Large intestine (tissue), 3 donors: Measurements from ENCODE around the gene IL6. TPM values are rescaled to one million over a fixed set of nuclear protein-coding genes. Genes with fewer than 3 reads are reported as not detected.
"Not testable (repeated sequence)": the region's sequence is repeated elsewhere in the genome, so short reads cannot be mapped to it uniquely, and the experiment has no call there.

Experiments used
- DNase-seq, 2 donors: peaks; one replicate each; pipeline versions ENCODE4 v3.0.0 to v3.0.0-alpha.2; 2013
- H3K27ac ChIP-seq: one replicate; pipeline ENCODE4 v1.5.1; 2013; ENCODE audit warnings: low read length
- H3K27me3 ChIP-seq: 2 replicates; pipeline ENCODE4 v1.6.1; 2013; ENCODE audit warnings: low read length; ENCODE audit not compliant: control insufficient read depth, insufficient read depth
- H3K36me3 ChIP-seq: 2 replicates; pipeline ENCODE4 v1.6.1; 2013; ENCODE audit warnings: low read length; ENCODE audit not compliant: control insufficient read depth, insufficient read depth
- H3K4me1 ChIP-seq: one replicate; pipeline ENCODE4 v1.6.1; 2013; ENCODE audit warnings: low read length; ENCODE audit not compliant: control insufficient read depth, insufficient read depth
- H3K4me3 ChIP-seq: one replicate; pipeline ENCODE4 v1.5.1; 2013; ENCODE audit warnings: low read length
- H3K9me3 ChIP-seq: one replicate; pipeline ENCODE4 v1.6.1; 2013; ENCODE audit warnings: mild to moderate bottlenecking, low read depth, low read length, moderate library complexity; ENCODE audit not compliant: control insufficient read depth
- WGBS: methylation state at CpG from one replicate; pipeline ENCODE4 v1.1.5; 2013; ENCODE audit warnings: low lambda C conversion rate; ENCODE audit not compliant: insufficient coverage; 5-methylcytosine and 5-hydroxymethylcytosine counted together
- polyA plus RNA-seq: library from polyadenylated mRNA; unstranded; fragments of 120-200 nt; gene quantifications from one replicate; pipeline ENCODE4 v1.2.1, GENCODE V29; 2013

The IL6 gene
- polyA plus RNA-seq, 1 donor, result 2.1 TPM

- H3K36me3 ChIP-seq, H3K27ac ChIP-seq, H3K4me1 ChIP-seq, H3K9me3 ChIP-seq, H3K27me3 ChIP-seq, DNase-seq, H3K4me3 ChIP-seq: not testable (repeated sequence)
- no CpG with 5 or more reads among the region's 17 CpGs for WGBS
Measured at GRCh38 chr7:22703978-22704610, 22.9 kb upstream of the IL6 start.

- not testable (repeated sequence) for H3K36me3 ChIP-seq
- no CpG with 5 or more reads among the region's 6 CpGs for WGBS
Measured at GRCh38 chr7:22704722-22705121, 22.3 kb upstream of the IL6 start.

GRCh38 chr7:22705874-22706273 is 21.1 kb upstream of the IL6 start:
- WGBS, result 94% methylated on average over 4 of the region's 7 CpGs
- DNase-seq, H3K27ac ChIP-seq, H3K4me3 ChIP-seq, H3K4me1 ChIP-seq, H3K27me3 ChIP-seq, H3K36me3 ChIP-seq, H3K9me3 ChIP-seq: not testable (repeated sequence)

More at GRCh38 chr7:22704722-22705121, 22.3 kb upstream of the IL6 start:
- not testable (repeated sequence) for H3K4me3 ChIP-seq, DNase-seq, H3K9me3 ChIP-seq, H3K4me1 ChIP-seq, H3K27me3 ChIP-seq, H3K27ac ChIP-seq

- not testable (repeated sequence) for H3K4me1 ChIP-seq, H3K4me3 ChIP-seq, H3K9me3 ChIP-seq, DNase-seq, H3K27me3 ChIP-seq, H3K27ac ChIP-seq, H3K36me3 ChIP-seq
- no CpG with 5 or more reads among the region's 6 CpGs for WGBS
Measured at GRCh38 chr7:22707026-22707691, 19.8 kb upstream of the IL6 start.

GRCh38 chr7:22708214-22708613 is 18.8 kb upstream of the IL6 start:
- H3K4me1 ChIP-seq, DNase-seq, H3K4me3 ChIP-seq, H3K36me3 ChIP-seq, H3K27ac ChIP-seq, H3K9me3 ChIP-seq, H3K27me3 ChIP-seq: not testable (repeated sequence)
- 80% methylated on average over 2 of the region's 4 CpGs for WGBS

- DNase-seq, result not testable (repeated sequence)
- 100% methylated on average over 2 of the region's 9 CpGs for WGBS
Measured at GRCh38 chr7:22708677-22709061, 18.3 kb upstream of the IL6 start.

GRCh38 chr7:22709062-22709829 is 17.8 kb upstream of the IL6 start:
- not testable (repeated sequence) for H3K4me1 ChIP-seq, DNase-seq, H3K9me3 ChIP-seq, H3K4me3 ChIP-seq, H3K27ac ChIP-seq, H3K36me3 ChIP-seq, H3K27me3 ChIP-seq
- WGBS, result no CpG with 5 or more reads among the region's 14 CpGs

More at GRCh38 chr7:22708677-22709061, 18.3 kb upstream of the IL6 start:
- H3K27ac ChIP-seq, H3K4me1 ChIP-seq, H3K36me3 ChIP-seq, H3K4me3 ChIP-seq, H3K27me3 ChIP-seq, H3K9me3 ChIP-seq: not testable (repeated sequence)

GRCh38 chr7:22709857-22710256 is 17.1 kb upstream of the IL6 start:
- Histone ChIP-seq H3K27me3 (no peaks in the 10 kb centered on the region), H3K4me1 (no peaks in the 10 kb centered on the region), H3K36me3 (no peaks in the 10 kb centered on the region), H3K27ac (no peak overlapping the region), H3K4me3 (no peak overlapping the region), H3K9me3 (no peaks in the 10 kb centered on the region)
- no CpG with 5 or more reads among the region's 4 CpGs for WGBS
- no peak for DNase-seq

- Histone ChIP-seq H3K9me3 (no peaks in the 10 kb centered on the region), H3K4me3 (no peak overlapping the region), H3K4me1 (no peaks in the 10 kb centered on the region), H3K27me3 (no peaks in the 10 kb centered on the region), H3K27ac (no peak overlapping the region), H3K36me3 (no peaks in the 10 kb centered on the region)
- no CpG with 5 or more reads among the region's 1 CpG for WGBS
- no peak for DNase-seq
Measured at GRCh38 chr7:22712999-22713398, 14.0 kb upstream of the IL6 start.

GRCh38 chr7:22713463-22713862 is 13.5 kb upstream of the IL6 start:
- H3K27ac ChIP-seq, result no peak overlapping the region
- WGBS, result no CpG with 5 or more reads among the region's 1 CpG

More at GRCh38 chr7:22713463-22713862, 13.5 kb upstream of the IL6 start:
- H3K9me3 ChIP-seq, result no peaks in the 10 kb centered on the region
- H3K27me3 ChIP-seq, result no peaks in the 10 kb centered on the region
- H3K36me3 ChIP-seq, result no peaks in the 10 kb centered on the region
- H3K4me3 ChIP-seq, result no peak overlapping the region
- H3K4me1 ChIP-seq, result no peaks in the 10 kb centered on the region
- DNase-seq, result no peak
